SK-N-SH treated with all-trans-retinoic acid at 6 μM for 48 hours (cell line): ENCODE data around the gene PIK3R1.

Experiments used
- ATAC-seq: fragments of 200-7000 bp; cut with Tn5 transposase; 3 replicates; pipeline ENCODE4 v1.9.1; 2020; ENCODE audit warnings: mild to moderate bottlenecking, moderate library complexity
- ARNTL ChIP-seq: fragments of 450-650 bp; formaldehyde crosslinking; IDR thresholded peaks from 2 replicates; pipeline ENCODE4 v1.5.0; 2020; ENCODE audit warnings: low read depth, mild to moderate bottlenecking, moderate library complexity, borderline replicate concordance
- BACH2 ChIP-seq: fragments of 250-450 bp; sonication (Bioruptor Pico); IDR thresholded peaks from 2 replicates; pipeline ENCODE4 v1.9.0; 2021; ENCODE audit warnings: mild to moderate bottlenecking, borderline replicate concordance
- ESRRG ChIP-seq: fragments of 250-450 bp; sonication (Bioruptor Pico); IDR thresholded peaks from 2 replicates; pipeline ENCODE4 v1.6.1; 2021; ENCODE audit warnings: mild to moderate bottlenecking
- GLIS3 ChIP-seq: fragments of 250-450 bp; sonication (Bioruptor Pico); IDR thresholded peaks from 2 replicates; pipeline ENCODE4 v1.5.0; 2020; ENCODE audit warnings: mild to moderate bottlenecking, moderate library complexity
- ISL1 ChIP-seq: fragments of 250-450 bp; sonication (Bioruptor Pico); IDR thresholded peaks from 2 replicates; pipeline ENCODE4 v2.1.2; 2022; ENCODE audit warnings: mild to moderate bottlenecking, moderate library complexity
- OSR1 ChIP-seq: fragments of 250-450 bp; sonication (Bioruptor Pico); IDR thresholded peaks from 2 replicates; pipeline ENCODE4 v1.8.0; 2022; ENCODE audit warnings: moderate library complexity, mild to moderate bottlenecking, inconsistent platforms
- PPARA ChIP-seq: fragments of 250-450 bp; sonication (Bioruptor Pico); IDR thresholded peaks from 2 replicates; pipeline ENCODE4 v1.5.0; 2020; ENCODE audit warnings: mild to moderate bottlenecking, borderline replicate concordance
- RARB ChIP-seq: fragments of 250-450 bp; sonication (Bioruptor Pico); IDR thresholded peaks from 2 replicates; pipeline ENCODE4 v1.8.0; 2021; ENCODE audit warnings: mild to moderate bottlenecking, moderate library complexity
- SNAI2 ChIP-seq: fragments of 250-450 bp; sonication (Bioruptor Pico); IDR thresholded peaks from 2 replicates; pipeline ENCODE4 v1.5.0; 2020; ENCODE audit warnings: mild to moderate bottlenecking, moderate library complexity
- TOX ChIP-seq: fragments of 250-450 bp; sonication (Bioruptor Pico); IDR thresholded peaks from 2 replicates; pipeline ENCODE4 v1.8.0; 2021; ENCODE audit warnings: mild to moderate bottlenecking, moderate library complexity, borderline replicate concordance
- ZC3H10 ChIP-seq: fragments of 250-450 bp; sonication (Bioruptor Pico); IDR thresholded peaks from 2 replicates; pipeline ENCODE4 v1.5.1; 2021; ENCODE audit warnings: mild to moderate bottlenecking, moderate library complexity
- ZFP3 ChIP-seq: fragments of 250-450 bp; sonication (Bioruptor Pico); IDR thresholded peaks from 2 replicates; pipeline ENCODE4 v1.5.0; 2020; ENCODE audit warnings: mild to moderate bottlenecking, moderate library complexity
- ZNF565 ChIP-seq: fragments of 450-650 bp; formaldehyde crosslinking; conservative IDR thresholded peaks from 2 replicates; pipeline ENCODE4 v1.5.0; 2020; ENCODE audit warnings: low read depth, mild to moderate bottlenecking, moderate library complexity
- ZNF70 ChIP-seq: fragments of 450-650 bp; formaldehyde crosslinking; IDR thresholded peaks from 2 replicates; pipeline ENCODE4 v1.5.0; 2020; ENCODE audit warnings: mild to moderate bottlenecking, moderate library complexity
- ZNF8 ChIP-seq: fragments of 450-650 bp; formaldehyde crosslinking; IDR thresholded peaks from 2 replicates; pipeline ENCODE4 v1.5.0; 2020; ENCODE audit warnings: mild to moderate bottlenecking, moderate library complexity
- TF ChIP-seq, protein P1 (sequence below): fragments of 250-450 bp; sonication (Bioruptor Pico); IDR thresholded peaks from 2 replicates; pipeline ENCODE4 v1.5.1; 2020; ENCODE audit warnings: low read depth, mild to moderate bottlenecking, moderate library complexity
- TF ChIP-seq, protein P2 (sequence below): fragments of 250-450 bp; sonication (Bioruptor Pico); IDR thresholded peaks from 2 replicates; pipeline ENCODE4 v1.5.0; 2020; ENCODE audit warnings: mild to moderate bottlenecking, moderate library complexity
- TF ChIP-seq, protein P3 (sequence below): fragments of 250-450 bp; sonication (Bioruptor Pico); IDR thresholded peaks from 2 replicates; pipeline ENCODE4 v1.5.1; 2021; ENCODE audit warnings: mild to moderate bottlenecking, moderate library complexity
- TF ChIP-seq, protein P4 (sequence below): fragments of 250-450 bp; sonication (Bioruptor Pico); IDR thresholded peaks from 2 replicates; pipeline ENCODE4 v1.8.0; 2021; ENCODE audit warnings: low read depth, mild to moderate bottlenecking, moderate library complexity, borderline replicate concordance

The PIK3R1 gene

DNA sequence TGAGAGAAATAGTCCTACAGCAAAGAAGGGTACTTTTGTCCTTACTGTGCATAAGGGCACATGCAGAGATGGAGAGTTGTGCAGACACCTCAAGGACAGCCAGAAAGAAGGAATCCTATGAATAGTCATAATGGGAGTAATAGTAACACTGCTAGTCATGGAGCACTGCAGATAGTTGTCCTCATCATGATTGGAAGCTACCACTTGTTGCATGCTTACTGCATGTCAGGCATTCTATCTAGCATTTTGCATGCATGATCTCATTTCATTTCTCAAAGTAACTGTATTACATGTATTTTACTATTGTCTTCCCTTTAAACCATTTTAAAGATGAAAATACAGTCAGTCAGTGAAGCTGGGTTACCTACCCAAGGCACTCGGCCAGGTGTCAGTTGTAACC is 81.3 kb downstream of the PIK3R1 start (continued):
- TF ChIP-seq PPARA (CRISPR knock-in tag), result no peak
- TF ChIP-seq, protein P1, sequence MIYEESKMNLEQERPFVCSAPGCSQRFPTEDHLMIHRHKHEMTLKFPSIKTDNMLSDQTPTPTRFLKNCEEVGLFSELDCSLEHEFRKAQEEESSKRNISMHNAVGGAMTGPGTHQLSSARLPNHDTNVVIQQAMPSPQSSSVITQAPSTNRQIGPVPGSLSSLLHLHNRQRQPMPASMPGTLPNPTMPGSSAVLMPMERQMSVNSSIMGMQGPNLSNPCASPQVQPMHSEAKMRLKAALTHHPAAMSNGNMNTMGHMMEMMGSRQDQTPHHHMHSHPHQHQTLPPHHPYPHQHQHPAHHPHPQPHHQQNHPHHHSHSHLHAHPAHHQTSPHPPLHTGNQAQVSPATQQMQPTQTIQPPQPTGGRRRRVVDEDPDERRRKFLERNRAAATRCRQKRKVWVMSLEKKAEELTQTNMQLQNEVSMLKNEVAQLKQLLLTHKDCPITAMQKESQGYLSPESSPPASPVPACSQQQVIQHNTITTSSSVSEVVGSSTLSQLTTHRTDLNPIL (CRISPR knock-in tag), result no peak
- TF ChIP-seq, protein P2, sequence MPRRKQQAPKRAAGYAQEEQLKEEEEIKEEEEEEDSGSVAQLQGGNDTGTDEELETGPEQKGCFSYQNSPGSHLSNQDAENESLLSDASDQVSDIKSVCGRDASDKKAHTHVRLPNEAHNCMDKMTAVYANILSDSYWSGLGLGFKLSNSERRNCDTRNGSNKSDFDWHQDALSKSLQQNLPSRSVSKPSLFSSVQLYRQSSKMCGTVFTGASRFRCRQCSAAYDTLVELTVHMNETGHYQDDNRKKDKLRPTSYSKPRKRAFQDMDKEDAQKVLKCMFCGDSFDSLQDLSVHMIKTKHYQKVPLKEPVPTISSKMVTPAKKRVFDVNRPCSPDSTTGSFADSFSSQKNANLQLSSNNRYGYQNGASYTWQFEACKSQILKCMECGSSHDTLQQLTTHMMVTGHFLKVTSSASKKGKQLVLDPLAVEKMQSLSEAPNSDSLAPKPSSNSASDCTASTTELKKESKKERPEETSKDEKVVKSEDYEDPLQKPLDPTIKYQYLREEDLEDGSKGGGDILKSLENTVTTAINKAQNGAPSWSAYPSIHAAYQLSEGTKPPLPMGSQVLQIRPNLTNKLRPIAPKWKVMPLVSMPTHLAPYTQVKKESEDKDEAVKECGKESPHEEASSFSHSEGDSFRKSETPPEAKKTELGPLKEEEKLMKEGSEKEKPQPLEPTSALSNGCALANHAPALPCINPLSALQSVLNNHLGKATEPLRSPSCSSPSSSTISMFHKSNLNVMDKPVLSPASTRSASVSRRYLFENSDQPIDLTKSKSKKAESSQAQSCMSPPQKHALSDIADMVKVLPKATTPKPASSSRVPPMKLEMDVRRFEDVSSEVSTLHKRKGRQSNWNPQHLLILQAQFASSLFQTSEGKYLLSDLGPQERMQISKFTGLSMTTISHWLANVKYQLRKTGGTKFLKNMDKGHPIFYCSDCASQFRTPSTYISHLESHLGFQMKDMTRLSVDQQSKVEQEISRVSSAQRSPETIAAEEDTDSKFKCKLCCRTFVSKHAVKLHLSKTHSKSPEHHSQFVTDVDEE (CRISPR knock-in tag), result no peak
- no peak for TF ChIP-seq ISL1 (CRISPR knock-in tag)

DNA sequence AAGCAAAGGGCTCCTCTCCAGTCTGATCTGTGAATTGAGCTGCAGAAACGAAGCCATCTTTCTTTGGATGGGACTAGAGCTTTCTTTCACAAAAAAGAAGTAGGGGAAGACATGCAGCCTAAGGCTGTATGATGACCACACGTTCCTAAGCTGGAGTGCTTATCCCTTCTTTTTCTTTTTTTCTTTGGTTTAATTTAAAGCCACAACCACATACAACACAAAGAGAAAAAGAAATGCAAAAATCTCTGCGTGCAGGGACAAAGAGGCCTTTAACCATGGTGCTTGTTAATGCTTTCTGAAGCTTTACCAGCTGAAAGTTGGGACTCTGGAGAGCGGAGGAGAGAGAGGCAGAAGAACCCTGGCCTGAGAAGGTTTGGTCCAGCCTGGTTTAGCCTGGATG is 82.1 kb downstream of the PIK3R1 start:
- TF ChIP-seq, protein P1 (CRISPR knock-in tag), result no peak
- TF ChIP-seq ZNF8 (CRISPR knock-in tag), result no peak
- TF ChIP-seq ESRRG (CRISPR knock-in tag), result no peak
- TF ChIP-seq, protein P3, sequence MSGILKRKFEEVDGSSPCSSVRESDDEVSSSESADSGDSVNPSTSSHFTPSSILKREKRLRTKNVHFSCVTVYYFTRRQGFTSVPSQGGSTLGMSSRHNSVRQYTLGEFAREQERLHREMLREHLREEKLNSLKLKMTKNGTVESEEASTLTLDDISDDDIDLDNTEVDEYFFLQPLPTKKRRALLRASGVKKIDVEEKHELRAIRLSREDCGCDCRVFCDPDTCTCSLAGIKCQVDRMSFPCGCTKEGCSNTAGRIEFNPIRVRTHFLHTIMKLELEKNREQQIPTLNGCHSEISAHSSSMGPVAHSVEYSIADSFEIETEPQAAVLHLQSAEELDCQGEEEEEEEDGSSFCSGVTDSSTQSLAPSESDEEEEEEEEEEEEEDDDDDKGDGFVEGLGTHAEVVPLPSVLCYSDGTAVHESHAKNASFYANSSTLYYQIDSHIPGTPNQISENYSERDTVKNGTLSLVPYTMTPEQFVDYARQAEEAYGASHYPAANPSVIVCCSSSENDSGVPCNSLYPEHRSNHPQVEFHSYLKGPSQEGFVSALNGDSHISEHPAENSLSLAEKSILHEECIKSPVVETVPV (CRISPR knock-in tag), result no peak
- TF ChIP-seq ZFP3 (CRISPR knock-in tag), result no peak

DNA sequence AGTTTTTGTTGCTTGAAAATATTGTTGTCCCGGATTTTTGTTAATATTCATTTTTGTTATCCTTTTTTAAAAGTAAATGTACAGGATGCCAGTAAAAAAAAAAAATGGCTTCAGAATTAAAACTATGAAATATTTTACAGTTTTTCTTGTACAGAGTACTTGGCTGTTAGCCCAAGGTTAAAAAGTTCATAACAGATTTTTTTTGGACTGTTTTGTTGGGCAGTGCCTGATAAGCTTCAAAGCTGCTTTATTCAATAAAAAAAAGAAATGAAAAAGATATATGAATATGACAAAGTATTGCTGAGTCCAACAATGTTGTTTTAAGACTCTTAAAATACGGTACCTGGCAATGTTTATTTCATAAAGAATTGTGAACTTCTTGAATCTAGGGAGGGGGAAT is 82.9 kb downstream of the PIK3R1 start:
- TF ChIP-seq ISL1 (CRISPR knock-in tag) (no peak), OSR1 (CRISPR knock-in tag) (no peak), RARB (CRISPR knock-in tag) (no peak), GLIS3 (CRISPR knock-in tag) (no peak), SNAI2 (CRISPR knock-in tag) (no peak), ZNF565 (CRISPR knock-in tag) (no peak), ARNTL (no peak), ZC3H10 (CRISPR knock-in tag) (no peak), ZNF70 (CRISPR knock-in tag) (no peak), BACH2 (CRISPR knock-in tag) (no peak), TOX (no peak)
- TF ChIP-seq, protein P3 (CRISPR knock-in tag), result no peak
- TF ChIP-seq, protein P4, sequence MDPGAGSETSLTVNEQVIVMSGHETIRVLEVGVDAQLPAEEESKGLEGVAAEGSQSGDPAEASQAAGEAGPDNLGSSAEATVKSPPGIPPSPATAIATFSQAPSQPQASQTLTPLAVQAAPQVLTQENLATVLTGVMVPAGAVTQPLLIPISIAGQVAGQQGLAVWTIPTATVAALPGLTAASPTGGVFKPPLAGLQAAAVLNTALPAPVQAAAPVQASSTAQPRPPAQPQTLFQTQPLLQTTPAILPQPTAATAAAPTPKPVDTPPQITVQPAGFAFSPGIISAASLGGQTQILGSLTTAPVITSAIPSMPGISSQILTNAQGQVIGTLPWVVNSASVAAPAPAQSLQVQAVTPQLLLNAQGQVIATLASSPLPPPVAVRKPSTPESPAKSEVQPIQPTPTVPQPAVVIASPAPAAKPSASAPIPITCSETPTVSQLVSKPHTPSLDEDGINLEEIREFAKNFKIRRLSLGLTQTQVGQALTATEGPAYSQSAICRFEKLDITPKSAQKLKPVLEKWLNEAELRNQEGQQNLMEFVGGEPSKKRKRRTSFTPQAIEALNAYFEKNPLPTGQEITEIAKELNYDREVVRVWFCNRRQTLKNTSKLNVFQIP, result no peak
- TF ChIP-seq, protein P2 (CRISPR knock-in tag), result no peak
- ATAC-seq, result no peak

More for the DNA sequence above, 82.1 kb downstream of the PIK3R1 start:
- ATAC-seq, result no peak
